ENCODE data around the gene TEX13C.

DNA sequence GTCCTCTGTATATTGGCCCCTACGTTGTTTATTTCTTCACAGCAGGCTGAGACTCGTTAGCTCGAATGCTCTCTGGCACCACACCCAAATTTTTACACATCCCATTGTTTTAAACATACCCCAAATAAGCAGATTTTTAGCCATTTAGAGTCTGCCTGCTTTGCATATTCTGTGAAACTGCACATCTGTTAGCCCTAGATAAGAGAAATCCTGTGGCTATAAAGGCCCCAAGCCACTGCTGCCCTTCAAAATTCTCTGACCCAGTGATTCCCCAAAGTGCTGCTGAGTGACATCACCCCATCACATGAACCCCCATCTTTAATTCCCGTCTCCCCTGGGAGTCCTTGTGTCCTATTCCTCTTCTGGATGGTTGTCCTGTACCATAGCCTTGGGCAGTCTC lies 20.8 kb downstream of the TEX13C start:
- TF ChIP-seq POLR2AphosphoS5 (IDR thresholded peaks at IDR 0.05; ENCODE audit: low read depth) (no peak), CTCF (IDR thresholded peaks at IDR 0.05; ENCODE audit: insufficient read depth, low read length) (no peak)
- TF ChIP-seq, protein P1, sequence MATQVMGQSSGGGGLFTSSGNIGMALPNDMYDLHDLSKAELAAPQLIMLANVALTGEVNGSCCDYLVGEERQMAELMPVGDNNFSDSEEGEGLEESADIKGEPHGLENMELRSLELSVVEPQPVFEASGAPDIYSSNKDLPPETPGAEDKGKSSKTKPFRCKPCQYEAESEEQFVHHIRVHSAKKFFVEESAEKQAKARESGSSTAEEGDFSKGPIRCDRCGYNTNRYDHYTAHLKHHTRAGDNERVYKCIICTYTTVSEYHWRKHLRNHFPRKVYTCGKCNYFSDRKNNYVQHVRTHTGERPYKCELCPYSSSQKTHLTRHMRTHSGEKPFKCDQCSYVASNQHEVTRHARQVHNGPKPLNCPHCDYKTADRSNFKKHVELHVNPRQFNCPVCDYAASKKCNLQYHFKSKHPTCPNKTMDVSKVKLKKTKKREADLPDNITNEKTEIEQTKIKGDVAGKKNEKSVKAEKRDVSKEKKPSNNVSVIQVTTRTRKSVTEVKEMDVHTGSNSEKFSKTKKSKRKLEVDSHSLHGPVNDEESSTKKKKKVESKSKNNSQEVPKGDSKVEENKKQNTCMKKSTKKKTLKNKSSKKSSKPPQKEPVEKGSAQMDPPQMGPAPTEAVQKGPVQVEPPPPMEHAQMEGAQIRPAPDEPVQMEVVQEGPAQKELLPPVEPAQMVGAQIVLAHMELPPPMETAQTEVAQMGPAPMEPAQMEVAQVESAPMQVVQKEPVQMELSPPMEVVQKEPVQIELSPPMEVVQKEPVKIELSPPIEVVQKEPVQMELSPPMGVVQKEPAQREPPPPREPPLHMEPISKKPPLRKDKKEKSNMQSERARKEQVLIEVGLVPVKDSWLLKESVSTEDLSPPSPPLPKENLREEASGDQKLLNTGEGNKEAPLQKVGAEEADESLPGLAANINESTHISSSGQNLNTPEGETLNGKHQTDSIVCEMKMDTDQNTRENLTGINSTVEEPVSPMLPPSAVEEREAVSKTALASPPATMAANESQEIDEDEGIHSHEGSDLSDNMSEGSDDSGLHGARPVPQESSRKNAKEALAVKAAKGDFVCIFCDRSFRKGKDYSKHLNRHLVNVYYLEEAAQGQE (IDR thresholded peaks at IDR 0.05; ENCODE audit: insufficient replicate concordance, low read depth), result no peak

All from HL-60 (cell line).